Measurements from ENCODE around the gene CDON.

CDON gene

GRCh38 chr11:125954945-125955640 lies 107.6 kb downstream of the CDON start:
- DNase-seq, result no peak

GRCh38 chr11:125954123-125954944 lies 108.3 kb downstream of the CDON start:
- no peak for DNase-seq

DNA sequence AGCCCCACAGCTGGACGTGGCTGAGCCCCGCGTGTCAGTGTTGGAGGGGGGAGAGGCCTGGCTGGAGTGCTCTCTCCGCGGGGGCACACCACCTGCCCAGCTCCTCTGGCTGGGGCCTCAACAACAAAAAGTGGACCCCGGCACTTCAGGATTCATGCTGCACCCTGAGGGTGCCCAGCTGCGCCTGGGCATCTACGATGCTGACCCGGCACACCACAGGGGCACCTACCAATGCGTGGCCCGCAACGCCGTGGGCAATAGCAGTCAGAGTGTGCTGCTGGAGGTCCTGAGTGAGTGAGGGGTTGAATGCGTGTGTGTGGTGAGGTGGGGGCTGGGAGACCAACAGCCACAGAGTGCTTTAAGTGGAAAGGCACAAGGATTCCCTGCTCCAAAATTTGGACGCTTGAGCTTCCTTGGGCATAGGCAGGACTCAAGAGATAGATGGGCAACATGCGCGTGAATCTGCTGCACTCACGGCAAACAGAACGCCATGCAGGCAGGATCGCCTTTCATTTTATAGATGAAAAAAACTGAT lies 109.2 kb downstream of the CDON start:
- DNase-seq, result no peak

DNA sequence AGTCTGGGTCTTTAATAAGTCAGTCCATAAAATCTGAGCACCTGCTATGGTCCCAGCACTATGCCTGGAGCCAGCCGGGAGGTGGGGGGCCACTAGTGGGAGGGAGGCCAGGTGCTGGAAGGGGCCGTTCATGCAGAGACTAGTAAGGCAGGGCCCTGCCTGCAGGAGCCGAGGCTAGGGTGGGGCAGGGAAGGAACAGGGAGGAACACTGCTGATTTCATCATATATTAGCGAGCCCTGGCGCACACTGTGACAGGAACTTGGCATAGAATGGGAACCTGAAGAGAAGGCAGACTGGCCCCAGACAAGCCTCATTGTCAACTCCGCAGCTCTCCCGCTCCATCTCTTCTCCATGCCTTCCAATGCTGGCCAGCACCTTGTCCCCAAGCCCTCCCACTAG lies 109.7 kb downstream of the CDON start:
- no peak for DNase-seq

GRCh38 chr11:125952559-125952958 lies 110.1 kb downstream of the CDON start:
- DNase-seq, result no peak

DNA sequence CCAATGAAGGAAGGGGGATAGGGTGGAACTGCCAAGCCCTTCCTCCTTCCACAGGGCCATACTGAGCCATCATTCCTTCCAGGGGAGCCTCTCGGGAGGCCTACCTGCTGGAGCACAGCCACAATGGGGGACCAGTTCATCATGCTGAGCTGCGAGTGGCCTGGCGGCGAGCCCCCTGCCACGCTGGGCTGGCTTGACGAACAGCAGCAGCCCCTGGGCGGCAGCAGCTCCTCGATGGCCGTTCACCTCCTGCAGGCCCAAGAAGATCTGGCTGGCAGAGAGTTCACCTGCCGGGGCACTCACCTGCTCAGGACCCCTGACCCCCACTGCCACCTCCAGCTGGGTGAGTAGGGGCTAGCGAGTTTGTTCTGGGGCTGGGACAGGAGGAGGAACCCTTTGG lies 110.9 kb downstream of the CDON start:
- DNase-seq, result no peak

- DNase-seq, result no peak
Observed at GRCh38 chr11:125950696-125951651, 111.7 kb downstream of the CDON start.

- DNase-seq, result no peak
Observed at GRCh38 chr11:125950178-125950490, 112.5 kb downstream of the CDON start.

DNA sequence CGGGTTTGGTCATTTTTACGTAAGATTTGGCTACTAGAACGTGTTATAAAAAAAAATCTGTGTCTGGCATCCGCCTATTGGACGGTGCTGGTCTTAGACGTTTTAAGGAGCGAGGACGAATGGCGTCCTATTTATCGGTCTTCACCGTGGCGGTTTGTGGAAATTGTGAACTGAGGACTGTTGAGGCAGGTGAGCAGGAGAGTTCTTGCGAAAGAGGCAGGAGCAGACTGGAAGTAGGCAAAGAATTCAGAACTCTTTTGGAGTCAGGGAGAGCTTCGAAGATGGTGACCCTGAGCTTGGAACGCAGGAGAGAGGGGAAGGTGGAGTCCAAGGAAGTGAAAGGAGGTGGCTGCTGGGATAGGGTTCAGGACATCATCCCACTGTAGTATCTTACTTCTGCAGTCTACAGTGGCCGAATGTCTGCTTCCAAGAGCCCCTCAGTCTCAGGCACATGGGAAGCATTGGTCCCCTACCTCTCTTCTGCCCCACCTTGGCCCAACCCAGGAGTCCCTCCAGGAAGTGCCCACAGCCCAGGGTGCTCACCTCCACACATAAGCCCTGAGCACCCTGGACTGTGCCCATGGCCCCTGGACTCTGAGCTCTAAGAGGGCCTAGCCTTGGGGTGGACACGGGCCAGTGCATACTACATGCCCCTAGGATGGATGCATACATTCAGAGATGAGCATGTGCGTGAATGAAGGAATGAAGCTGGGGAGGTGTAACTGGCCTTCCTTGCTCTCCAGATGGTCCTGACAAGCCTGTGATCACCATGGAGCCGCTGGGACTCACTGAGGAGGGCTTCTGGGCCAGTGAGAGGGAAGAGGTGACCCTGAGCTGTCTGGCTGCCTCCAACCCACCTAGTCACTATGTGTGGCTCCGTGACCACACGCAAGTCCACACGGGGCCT lies 113.1 kb downstream of the CDON start:
- DNase-seq, result no peak

DNA sequence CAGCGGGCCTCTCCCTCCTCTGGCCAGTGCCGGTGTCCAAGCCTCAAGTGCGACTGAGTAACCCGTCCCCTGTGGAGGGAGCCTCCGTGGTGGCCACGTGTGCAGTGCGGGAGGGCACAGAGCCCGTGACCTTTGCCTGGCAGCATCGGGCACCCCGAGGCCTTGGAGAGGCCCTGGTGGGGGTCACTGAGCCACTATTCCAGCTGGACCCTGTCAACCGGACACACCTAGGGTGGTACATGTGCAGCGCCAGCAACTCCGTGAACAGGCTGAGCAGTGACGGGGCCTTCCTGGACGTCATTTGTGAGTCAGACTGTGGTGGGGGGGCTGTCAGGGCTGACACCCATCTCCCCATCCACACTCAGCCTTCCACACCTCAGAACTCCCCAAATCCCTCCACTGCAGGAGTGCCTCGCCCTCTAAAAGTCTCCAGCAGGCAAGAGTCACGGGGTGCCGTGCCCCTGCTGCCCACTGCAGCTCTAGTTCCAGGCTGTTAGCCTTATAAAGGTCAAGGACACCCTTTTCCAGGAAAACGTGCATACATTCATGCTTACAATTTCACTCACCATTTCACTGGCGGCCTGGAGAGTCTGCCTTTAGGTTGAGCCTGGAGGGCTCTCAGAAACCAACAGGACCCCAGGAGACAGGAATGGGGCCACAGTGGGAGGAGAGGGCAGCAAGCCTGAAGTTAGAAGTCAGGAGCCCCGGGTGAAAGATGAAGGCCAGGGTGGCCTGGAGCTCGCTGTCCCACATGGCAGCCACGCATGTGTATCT lies 114.2 kb downstream of the CDON start:
- DNase-seq, result no peak

DNA sequence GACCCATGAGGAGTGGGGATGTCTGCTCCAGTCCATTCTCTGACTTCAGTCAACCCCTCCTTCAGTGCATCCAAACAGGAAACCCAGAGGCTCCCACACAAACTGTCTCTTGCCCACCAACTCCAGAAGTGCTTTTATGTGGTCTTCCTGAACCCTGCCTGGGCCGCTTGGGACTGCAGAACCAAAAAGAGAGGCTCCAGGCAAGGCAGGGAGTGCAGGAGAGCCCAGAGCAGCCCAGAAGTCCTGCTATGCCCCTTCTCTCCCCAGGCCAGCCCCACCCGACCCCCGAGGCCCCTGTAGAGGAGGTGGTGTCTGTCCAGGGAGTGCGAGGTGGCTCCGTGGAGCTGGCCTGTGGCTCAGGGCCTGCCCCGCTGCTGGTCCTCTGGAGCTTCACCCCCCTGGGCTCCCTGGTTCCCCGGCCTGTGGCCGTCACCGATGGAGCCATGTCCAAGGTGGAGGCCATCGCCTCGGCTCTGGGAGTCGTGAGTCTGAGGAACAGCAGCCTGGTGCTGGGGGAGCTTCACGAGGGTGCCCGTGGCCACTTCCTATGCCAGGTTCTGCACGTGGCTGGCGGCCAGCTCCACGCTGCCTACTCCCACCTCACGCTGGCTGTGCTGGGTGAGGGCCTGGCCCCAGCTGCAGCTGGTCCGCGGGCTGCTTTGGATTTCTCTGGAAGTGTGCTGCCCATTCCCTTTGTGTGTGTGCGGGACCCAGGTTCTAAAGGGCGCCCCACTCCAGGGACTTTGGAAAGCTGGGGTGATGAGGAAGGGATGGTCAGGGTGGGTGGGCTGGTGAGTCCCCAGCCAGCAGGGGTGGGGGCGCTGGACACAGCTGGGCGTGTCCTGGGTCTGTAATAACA lies 115.0 kb downstream of the CDON start:
- no peak for DNase-seq

GRCh38 chr11:125946712-125947418 lies 115.8 kb downstream of the CDON start:
- DNase-seq, result no peak

DNA sequence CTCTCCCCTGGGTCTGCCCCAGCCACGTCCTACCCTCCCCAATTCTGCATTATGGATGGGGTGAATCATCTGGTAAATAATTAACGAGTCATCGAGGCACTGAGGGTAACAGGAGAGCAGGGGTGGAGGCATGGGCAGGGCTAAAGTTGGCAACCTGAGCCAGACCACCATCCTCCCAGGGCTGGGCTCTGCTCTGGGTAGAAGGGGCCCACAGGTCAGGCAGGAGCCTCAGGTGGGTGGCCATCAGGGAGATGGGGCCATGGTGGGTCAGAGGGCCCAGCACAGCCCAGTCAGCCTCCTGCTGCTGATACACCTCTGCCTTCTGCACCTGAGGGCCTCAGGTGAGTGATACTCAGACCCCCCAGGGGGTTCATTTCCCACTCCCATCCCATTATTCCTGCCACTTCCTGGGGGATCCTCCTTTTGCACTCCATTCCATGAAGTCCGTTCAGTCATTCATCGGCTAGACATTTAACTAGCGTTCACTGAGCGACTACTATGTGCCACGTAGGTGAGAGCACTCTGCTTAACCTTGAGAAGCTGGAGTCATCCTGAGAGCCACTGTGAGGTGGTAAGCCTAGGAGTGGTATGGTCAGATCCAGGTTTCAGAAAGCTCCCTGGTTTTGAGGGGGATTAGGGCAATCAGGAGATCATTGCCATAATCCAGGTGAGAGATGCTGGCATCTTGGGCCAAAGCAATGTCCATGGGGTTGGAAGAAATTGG lies 116.7 kb downstream of the CDON start, which contains the start of gene VSIG10L2:
TSS of gene VSIG10L2 (plus strand) at position 248 of the 724 bp plus-strand sequence. CDS start at position 260, 12 bp downstream.
- no peak for DNase-seq

DNA sequence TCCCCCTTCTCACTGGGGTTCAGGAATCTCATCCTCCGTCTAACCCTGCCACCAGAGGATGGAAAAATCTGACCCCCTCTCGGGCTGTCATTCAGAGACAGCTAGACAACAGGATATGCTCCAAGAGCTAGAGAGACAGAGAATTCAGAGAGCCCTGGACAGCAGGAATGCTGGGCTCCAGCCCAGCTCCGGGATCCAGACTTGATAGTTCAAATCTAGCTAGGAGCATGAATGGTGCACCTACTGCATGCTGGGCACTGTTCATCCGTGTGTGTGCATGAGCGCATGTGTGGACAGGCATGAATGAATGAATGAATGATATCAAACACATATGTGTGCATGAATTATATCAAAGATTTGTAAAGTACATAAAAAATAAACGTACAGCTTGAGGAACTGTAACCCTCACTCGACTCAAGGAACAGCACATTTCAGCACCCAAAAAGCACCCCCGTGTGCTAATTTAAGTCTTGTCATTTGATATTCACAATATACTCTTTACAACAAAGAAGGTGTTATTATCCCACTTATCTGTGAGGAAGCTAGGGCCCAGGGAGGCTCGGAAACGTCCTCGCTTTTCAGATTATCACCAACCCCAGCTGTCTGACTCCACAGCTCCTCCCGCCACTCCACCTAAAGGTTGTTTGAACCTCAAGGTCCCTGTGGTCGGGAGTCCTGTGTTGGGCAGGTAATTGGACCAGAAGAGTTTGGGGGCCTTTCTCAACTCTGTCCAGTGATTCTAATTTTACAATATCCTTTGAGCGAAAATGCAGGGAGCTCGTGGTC lies 117.5 kb downstream of the CDON start:
- DNase-seq, result no peak

DNA sequence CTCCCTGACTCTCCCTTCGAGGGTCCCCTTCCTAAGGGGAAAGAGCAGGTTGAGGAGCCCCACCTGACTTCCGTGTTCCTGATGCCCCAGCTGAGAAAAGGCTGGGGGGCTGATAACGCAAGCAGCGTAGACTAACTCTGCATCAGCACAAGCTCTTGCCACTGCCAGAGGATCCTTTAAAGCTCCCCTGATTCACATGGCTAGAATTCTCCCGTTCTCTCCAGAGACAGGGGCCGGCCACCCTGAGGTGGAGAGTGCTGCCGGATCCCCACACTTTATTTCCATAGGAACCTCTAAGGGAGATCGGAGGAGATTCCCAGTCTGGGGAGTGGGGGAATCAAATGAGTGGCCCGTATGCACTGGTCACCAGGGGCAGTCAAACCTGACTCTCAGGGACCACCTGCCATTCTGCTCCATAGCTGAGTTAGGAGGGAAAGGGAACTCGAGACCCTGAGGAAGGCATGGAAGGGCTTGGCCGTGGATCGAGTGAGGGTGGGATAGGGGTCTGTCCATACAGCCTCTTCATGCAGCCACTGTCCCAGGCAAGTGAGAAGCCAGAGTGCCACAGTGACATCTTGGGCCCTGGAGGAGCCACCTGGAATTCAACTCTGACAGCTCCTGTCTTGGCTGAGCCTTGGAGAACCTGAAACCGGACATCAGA lies 118.2 kb downstream of the CDON start:
- no peak for DNase-seq

DNA sequence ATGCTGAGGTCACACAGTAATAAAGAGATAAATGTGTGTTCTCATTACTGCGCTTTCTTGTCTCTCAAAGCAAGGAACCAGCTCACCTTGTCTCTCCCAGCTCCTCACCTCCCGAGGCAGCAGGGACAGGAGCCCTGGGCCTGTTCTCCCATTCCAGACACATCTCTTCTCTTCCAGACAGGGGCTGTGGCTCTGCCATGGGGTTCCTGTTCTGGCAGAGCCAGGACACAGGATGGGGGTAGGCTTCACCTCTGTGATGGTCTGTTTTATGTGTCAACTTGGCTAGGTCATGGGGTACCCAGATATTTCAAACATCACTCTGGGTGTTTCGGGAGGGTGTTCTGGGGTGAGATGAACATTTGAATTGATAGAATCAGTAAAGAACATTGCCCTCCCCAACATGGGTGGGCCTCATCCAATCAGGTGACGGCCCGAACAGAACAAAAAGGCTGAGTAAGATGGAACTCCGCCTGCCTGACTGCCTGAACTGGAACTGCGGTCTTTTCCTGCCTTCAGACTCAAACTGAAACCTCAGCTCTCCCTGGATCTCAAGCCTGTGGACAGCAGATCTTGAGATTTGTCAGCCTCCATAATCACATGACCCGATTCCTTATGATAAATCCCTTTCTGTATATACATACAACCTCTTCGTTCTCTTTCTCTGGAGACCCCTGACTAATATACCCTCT lies 118.9 kb downstream of the CDON start:
- DNase-seq, result no peak

Data from hippocampal formation (tissue), 2 donors.